Spleen (tissue), 11 donors: ENCODE measurements around the gene HHIP. TPM values are rescaled to one million over a fixed set of nuclear protein-coding genes. Genes with fewer than 3 reads are reported as not detected.

Source experiments
- DNase-seq: peaks from one replicate; pipeline ENCODE4 v3.0.0-alpha.2; 2020
- H3K27ac ChIP-seq, 8 donors: fragments of 200-600 bp; sonication (generic) in 7 of 8; 1 replicate in 4 of 8; 2 replicates in 4 of 8; pipeline versions ENCODE4 v1.5.0 to v1.8.0; 2016 to 2021; ENCODE audit warnings: inconsistent platforms in 4 of 8, mild to moderate bottlenecking in 4 of 8, moderate library complexity in 1 of 8
- H3K27me3 ChIP-seq, 7 donors: fragments of 200-600 bp; sonication (generic) in 6 of 7; replicated peaks in 1 of 7; 1 replicate in 4 of 7; 2 replicates in 3 of 7; pipeline versions ENCODE4 v1.5.0 to v1.8.0; 2016 to 2021; ENCODE audit warnings: inconsistent platforms in 3 of 7, mild to moderate bottlenecking in 1 of 7
- H3K36me3 ChIP-seq, 6 donors: fragments of 200-600 bp; sonication (generic) in 5 of 6; 1 replicate in 4 of 6; 2 replicates in 2 of 6; pipeline versions ENCODE4 v1.5.0 to v1.8.0; 2016 to 2021; ENCODE audit warnings: inconsistent platforms in 2 of 6
- H3K4me1 ChIP-seq, 6 donors: fragments of 200-600 bp; sonication (generic) in 5 of 6; 1 replicate in 3 of 6; 2 replicates in 3 of 6; pipeline versions ENCODE4 v1.5.0 to v1.8.0; 2016 to 2021; ENCODE audit warnings: inconsistent platforms in 3 of 6
- H3K4me3 ChIP-seq, 8 donors: fragments of 200-600 bp; sonication (generic) in 7 of 8; 1 replicate in 4 of 8; 2 replicates in 4 of 8; pipeline versions ENCODE4 v1.5.0 to v1.8.0; 2016 to 2021; ENCODE audit warnings: inconsistent platforms in 4 of 8, mild to moderate bottlenecking in 4 of 8, moderate library complexity in 2 of 8
- H3K9me3 ChIP-seq, 8 donors: fragments of 200-600 bp; sonication (generic) in 7 of 8; 1 replicate in 4 of 8; 2 replicates in 4 of 8; pipeline versions ENCODE4 v1.5.0 to v1.8.0; 2016 to 2021; ENCODE audit warnings: inconsistent platforms in 4 of 8
- POLR2A ChIP-seq, 3 donors: fragments of 450-650 bp; IDR thresholded peaks; one replicate each; pipeline ENCODE4 v1.5.1; 2017; ENCODE audit warnings: antibody characterized with exemption in 3 of 3, mild to moderate bottlenecking in 1 of 3
- POLR2AphosphoS5 ChIP-seq, 3 donors: sonication (generic); formaldehyde crosslinking; IDR thresholded peaks; one replicate each; pipeline ENCODE4 v1.5.1; 2017; ENCODE audit warnings: antibody characterized with exemption in 3 of 3
- WGBS, 5 donors: extraction: QIAGEN DNeasy Blood & Tissue Kit in 3 of 5; methylation state at CpG; one replicate each; pipeline versions ENCODE4 v1.1.5 to v1.1.7; 2013 to 2018; 5-methylcytosine and 5-hydroxymethylcytosine counted together
- intact Hi-C: fragments of 100-400 bp; cut with DNase I; formaldehyde crosslinking; loops from one replicate; pipeline ENCODE4 v1.15.0; 2023; ENCODE audit warnings: low total_unique reads
- polyA plus RNA-seq, 3 donors: library from polyadenylated mRNA; stranded (reverse); fragments of 200-250 nt; gene quantifications; one replicate each; pipeline ENCODE4 v1.2.1, GENCODE V29; 2013
- total RNA-seq, 7 donors: library from RNA; depleted of rRNA in 3 of 7; stranded (reverse); fragments of >200 nt in 3 of 7; fragmentation: NEBNext Ultra II Directional in 4 of 7; extraction: Animal tissue kit (Norgen Biotek cat#: 25700) in 4 of 7; gene quantifications; one replicate each; pipeline versions ENCODE4 v1.1.0 to v1.2.1, GENCODE V29; 2016 to 2021
- TF ChIP-seq, protein P1 (sequence below), 11 experiments: fragments of 200-600 bp in 7 of 11; fragments of 450-650 bp in 4 of 11; sonication (generic) in 4 of 11; IDR thresholded peaks in 8 of 11; conservative IDR thresholded peaks in 3 of 11; 1 replicate in 7 of 11; 2 replicates in 4 of 11; pipeline versions ENCODE4 v1.4.0 to v1.8.0; 2016 to 2021; ENCODE audit warnings: antibody characterized with exemption in 11 of 11, inconsistent platforms in 4 of 11, mild to moderate bottlenecking in 1 of 11
- donor health status: healthy with polysubstance abuse.
- donor health status: DM: no; HTN: no; CAD: no; lungs with moderate emphysema.
- donor health status: DM: no; HTN: no; CAD: no.
- donor health status: Bipolar disorder and iron deficiency.
- donor health status: healthy.
- donor health status: DM: no; HTN: no; CAD: no.
- donor health status: DM: yes; HTN: yes; CAD: no.

The HHIP gene
- total and polyA plus RNA-seq, 10 donors, result not detected

DNA sequence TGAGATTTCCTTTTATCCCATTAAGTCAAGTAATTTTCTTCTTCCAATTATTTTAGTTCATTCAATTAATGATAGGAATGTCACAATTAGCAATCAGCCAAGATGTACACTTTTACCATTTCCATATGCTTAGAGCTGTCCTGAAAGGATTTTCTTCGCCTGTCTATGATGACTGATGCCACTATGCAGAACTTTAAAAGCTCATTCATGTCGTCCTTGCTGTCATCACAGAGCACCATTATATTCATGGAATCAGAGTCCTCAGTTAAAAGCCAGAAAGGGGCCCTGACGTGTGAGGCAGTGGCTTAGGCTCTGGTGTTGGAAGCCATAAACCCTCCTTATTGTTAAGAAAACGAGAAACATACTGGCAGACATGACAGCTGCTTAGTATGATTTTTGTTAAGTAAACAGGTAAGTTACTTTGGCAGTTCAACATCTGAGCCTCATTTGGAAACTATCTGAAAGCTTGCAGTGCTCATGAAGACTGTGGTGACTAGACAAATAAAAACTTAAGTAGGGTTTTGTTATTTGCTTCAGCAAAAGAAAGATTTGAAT lies 73.1 kb downstream of the HHIP start:
- Histone ChIP-seq H3K27me3 (no peaks in the 10 kb centered on the region), H3K4me1 (no peaks in the 10 kb centered on the region), H3K9me3 (no peaks in the 10 kb centered on the region), H3K4me3 (no peak overlapping the region), H3K27ac (no peak overlapping the region), H3K36me3 (no peaks in the 10 kb centered on the region)
- TF ChIP-seq, protein P1, sequence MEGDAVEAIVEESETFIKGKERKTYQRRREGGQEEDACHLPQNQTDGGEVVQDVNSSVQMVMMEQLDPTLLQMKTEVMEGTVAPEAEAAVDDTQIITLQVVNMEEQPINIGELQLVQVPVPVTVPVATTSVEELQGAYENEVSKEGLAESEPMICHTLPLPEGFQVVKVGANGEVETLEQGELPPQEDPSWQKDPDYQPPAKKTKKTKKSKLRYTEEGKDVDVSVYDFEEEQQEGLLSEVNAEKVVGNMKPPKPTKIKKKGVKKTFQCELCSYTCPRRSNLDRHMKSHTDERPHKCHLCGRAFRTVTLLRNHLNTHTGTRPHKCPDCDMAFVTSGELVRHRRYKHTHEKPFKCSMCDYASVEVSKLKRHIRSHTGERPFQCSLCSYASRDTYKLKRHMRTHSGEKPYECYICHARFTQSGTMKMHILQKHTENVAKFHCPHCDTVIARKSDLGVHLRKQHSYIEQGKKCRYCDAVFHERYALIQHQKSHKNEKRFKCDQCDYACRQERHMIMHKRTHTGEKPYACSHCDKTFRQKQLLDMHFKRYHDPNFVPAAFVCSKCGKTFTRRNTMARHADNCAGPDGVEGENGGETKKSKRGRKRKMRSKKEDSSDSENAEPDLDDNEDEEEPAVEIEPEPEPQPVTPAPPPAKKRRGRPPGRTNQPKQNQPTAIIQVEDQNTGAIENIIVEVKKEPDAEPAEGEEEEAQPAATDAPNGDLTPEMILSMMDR (IDR thresholded peaks at IDR 0.05 in 8 of 11, conservative IDR thresholded peaks at IDR 0.05 in 3 of 11), result no peak
- no peak for TF ChIP-seq POLR2A (IDR thresholded peaks at IDR 0.05)
- TF ChIP-seq POLR2AphosphoS5 (IDR thresholded peaks at IDR 0.05), result no peak
- intact Hi-C loops, result no loop called here
- 72 to 88% (median 78%) methylated on average over 4 of the region's 4 CpGs for WGBS, 5 donors
- DNase-seq, result no peak

DNA sequence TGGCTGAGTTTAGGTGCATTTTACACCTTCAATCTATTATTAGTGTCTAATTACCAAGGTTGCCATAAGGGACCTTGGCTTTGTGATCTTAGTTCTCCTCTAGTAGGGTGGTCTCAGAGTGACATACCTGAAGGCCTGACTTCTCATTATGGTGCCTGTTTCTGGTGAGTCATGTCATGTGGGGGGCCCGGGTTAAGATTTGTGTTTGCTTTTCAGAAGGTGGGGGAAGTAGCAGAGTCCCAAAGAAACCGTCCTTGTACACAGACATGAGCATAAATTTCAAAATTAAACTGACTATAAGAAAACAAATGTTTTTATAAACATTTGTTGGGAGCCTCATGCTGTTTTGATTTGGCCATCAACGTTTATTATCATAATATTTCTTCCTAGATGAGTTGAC lies 74.5 kb downstream of the HHIP start:
- no peak for DNase-seq
- Histone ChIP-seq H3K9me3 (no peaks in the 10 kb centered on the region), H3K36me3 (no peaks in the 10 kb centered on the region), H3K27ac (no peak overlapping the region), H3K4me1 (no peaks in the 10 kb centered on the region), H3K27me3 (no peaks in the 10 kb centered on the region), H3K4me3 (no peak overlapping the region)
- no peak for TF ChIP-seq POLR2AphosphoS5 (IDR thresholded peaks at IDR 0.05)
- TF ChIP-seq, protein P1 (IDR thresholded peaks at IDR 0.05 in 8 of 11, conservative IDR thresholded peaks at IDR 0.05 in 3 of 11), result no peak
- TF ChIP-seq POLR2A (IDR thresholded peaks at IDR 0.05), result no peak
- intact Hi-C loops, result no loop called here
- 62 to 85% (median 73%) methylated on average over 3 of the region's 3 CpGs for WGBS, 5 donors

DNA sequence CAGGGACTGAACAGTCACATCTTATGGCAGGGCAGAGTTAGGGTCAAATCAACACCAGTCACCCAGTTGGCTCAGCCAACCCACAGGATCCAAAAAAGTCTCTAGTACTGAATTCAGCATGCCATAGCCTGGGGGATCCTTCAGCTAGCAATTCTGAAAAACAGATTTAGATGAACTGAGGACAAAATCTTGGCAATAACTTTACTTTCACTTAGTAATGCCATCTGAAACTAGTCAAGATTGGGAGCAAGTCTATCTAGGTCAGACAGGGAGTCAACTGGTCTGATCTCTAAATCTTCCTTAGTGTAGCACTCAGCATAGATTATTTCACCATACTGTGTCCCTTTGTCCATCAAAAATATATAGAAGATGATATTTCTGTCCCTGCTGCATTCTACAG lies 76.0 kb downstream of the HHIP start:
- TF ChIP-seq POLR2AphosphoS5 (IDR thresholded peaks at IDR 0.05) (no peak), POLR2A (IDR thresholded peaks at IDR 0.05) (no peak)
- TF ChIP-seq, protein P1 (IDR thresholded peaks at IDR 0.05 in 8 of 11, conservative IDR thresholded peaks at IDR 0.05 in 3 of 11), result no peak
- Histone ChIP-seq H3K4me3 (no peak overlapping the region), H3K4me1 (no peaks in the 10 kb centered on the region), H3K27me3 (no peaks in the 10 kb centered on the region), H3K36me3 (no peaks in the 10 kb centered on the region), H3K27ac (no peak overlapping the region), H3K9me3 (no peaks in the 10 kb centered on the region)
- intact Hi-C loops, result no loop called here
- no peak for DNase-seq

DNA sequence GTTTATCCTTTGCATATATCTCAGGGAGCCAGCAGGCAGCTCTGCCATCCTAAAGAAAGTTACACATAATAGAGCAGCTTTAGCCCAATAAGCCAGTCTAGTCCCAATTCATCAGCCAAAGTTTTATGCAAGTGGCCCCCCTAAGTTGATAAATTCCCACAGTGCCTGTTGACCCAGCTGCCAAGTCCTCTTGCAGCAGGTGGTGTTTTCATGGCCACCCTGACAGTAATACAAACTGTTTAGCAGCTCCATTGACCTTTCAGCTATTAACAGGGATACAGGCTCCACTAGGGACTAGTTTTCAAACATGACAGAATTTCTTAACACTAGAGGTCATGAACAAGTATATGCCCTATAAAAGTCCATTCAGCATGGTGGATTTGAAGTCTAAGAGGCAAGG lies 77.5 kb downstream of the HHIP start:
- no peaks in the 10 kb centered on the region for H3K9me3 ChIP-seq
- DNase-seq, result no peak
- no peaks in the 10 kb centered on the region for H3K36me3 ChIP-seq
- no peak overlapping the region for H3K27ac ChIP-seq
- H3K4me3 ChIP-seq, result no peak overlapping the region
- no peaks in the 10 kb centered on the region for H3K27me3 ChIP-seq
- intact Hi-C loops, result no loop called here
- TF ChIP-seq POLR2A (IDR thresholded peaks at IDR 0.05) (no peak), POLR2AphosphoS5 (IDR thresholded peaks at IDR 0.05) (no peak)
- TF ChIP-seq, protein P1 (IDR thresholded peaks at IDR 0.05 in 8 of 11, conservative IDR thresholded peaks at IDR 0.05 in 3 of 11), result no peak
- H3K4me1 ChIP-seq, result no peaks in the 10 kb centered on the region
